GM19193 (cell line): ENCODE results near the gene RPTOR.

Experiments used
- POLR2A ChIP-seq: IDR thresholded peaks from 4 replicates; pipeline ENCODE4 v1.6.1; 2011; ENCODE audit not compliant: insufficient read depth, insufficient read length; ENCODE audit errors: extremely low read depth

RPTOR gene

GRCh38 chr17:80819422-80820164 is 275.0 kb downstream of the RPTOR start:
- no peak for TF ChIP-seq POLR2A

GRCh38 chr17:80820331-80820730 is 275.7 kb downstream of the RPTOR start:
- TF ChIP-seq POLR2A: no peak

- TF ChIP-seq POLR2A: no peak
Observed at GRCh38 chr17:80821546-80821945, 276.9 kb downstream of the RPTOR start.

DNA sequence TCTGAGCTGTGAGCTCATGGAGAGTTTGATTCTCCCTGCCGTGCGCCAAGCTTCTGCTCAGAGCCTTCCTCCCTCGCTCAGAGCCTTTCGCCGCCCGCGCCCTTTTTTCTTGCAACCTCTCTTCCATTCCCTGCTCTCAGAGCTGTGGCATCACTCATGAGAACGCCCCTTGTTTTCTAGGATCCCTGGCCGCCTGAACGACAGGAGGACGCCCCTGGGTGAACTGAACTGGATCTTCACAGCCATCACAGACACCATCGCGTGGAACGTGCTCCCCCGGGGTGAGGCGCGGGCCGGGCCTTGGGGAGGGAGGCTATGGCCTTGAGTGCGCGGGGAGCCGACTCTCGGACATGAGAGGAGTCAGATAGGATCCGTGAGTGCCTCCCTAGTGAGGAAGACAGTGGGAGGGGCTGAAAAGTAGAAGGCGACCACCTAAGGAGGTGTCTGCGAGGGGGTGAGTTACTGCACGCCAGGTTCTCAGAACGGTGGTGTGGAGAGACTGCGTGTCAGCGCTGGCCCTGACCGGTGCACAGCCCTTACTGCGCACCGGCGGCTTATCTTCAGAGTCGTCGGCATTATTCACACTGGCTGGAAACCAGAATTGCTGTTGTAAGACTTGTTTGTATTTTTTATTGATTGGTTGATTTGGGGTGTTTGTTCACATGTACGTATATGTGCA is 277.5 kb downstream of the RPTOR start:
- TF ChIP-seq POLR2A: no peak

DNA sequence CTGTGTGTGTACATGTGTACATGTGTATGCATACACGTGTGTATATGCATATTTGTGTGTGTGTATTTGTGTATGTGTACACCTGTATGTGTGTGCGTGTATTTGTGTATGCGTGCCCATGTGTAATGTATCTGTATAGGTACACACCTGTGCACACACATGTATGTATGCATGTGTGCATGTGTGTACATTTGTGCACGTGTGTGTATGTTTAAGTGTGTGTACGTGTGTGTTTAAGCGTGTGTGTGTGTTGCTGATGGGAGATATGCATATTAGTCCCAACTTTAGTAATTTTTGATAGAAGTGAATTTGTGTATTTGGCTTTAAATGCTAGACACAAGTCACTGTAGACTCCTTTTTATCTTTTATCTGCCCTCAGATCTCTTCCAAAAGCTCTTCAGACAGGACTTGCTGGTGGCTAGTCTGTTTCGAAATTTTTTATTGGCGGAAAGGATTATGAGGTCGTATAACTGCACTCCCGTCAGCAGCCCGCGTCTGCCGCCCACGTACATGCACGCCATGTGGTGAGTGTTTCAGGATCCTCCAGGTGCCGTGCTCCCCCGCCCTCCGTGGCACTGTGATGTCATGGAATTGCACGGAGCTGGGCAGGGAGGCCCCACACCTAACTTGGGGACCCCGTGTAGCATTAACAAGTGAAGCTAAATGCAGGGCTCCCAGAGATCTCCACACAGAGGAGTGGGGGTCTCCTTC is 278.2 kb downstream of the RPTOR start:
- TF ChIP-seq POLR2A: no peak

- TF ChIP-seq POLR2A: no peak
Observed at GRCh38 chr17:80824549-80825470, 280.2 kb downstream of the RPTOR start.

- no peak for TF ChIP-seq POLR2A
Observed at GRCh38 chr17:80825471-80826345, 281.1 kb downstream of the RPTOR start.

DNA sequence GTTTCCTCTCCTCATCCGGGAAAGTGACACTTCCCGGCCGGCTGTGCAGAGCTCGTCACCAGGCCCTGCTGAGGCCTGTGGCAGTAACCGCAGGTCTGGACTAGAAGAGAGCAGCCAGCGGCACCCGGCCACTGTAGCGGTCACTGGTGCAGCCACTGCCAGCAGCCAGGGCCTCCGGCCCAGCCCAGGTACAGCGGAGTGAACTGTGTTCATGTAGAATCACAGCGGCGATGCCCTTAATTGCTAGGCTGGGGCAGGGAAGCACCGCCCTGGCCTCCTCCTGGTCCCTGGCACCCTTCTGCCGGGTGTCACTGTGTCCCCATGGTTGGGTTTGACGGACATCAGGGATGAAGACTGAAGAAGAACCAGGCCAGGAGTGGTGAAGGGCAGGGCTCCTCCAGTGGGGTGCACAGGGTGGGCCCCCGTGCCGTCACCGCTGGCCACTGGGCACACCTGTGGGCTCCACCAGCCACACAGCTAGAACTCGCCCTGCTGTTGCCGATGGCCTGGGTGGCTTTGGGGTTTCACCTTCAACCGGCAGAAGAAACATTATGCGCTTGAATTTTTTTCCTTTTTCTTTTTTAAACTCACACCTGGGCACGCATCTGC is 281.8 kb downstream of the RPTOR start:
- TF ChIP-seq POLR2A: no peak

GRCh38 chr17:80826955-80827645 is 282.5 kb downstream of the RPTOR start:
- TF ChIP-seq POLR2A: no peak

DNA sequence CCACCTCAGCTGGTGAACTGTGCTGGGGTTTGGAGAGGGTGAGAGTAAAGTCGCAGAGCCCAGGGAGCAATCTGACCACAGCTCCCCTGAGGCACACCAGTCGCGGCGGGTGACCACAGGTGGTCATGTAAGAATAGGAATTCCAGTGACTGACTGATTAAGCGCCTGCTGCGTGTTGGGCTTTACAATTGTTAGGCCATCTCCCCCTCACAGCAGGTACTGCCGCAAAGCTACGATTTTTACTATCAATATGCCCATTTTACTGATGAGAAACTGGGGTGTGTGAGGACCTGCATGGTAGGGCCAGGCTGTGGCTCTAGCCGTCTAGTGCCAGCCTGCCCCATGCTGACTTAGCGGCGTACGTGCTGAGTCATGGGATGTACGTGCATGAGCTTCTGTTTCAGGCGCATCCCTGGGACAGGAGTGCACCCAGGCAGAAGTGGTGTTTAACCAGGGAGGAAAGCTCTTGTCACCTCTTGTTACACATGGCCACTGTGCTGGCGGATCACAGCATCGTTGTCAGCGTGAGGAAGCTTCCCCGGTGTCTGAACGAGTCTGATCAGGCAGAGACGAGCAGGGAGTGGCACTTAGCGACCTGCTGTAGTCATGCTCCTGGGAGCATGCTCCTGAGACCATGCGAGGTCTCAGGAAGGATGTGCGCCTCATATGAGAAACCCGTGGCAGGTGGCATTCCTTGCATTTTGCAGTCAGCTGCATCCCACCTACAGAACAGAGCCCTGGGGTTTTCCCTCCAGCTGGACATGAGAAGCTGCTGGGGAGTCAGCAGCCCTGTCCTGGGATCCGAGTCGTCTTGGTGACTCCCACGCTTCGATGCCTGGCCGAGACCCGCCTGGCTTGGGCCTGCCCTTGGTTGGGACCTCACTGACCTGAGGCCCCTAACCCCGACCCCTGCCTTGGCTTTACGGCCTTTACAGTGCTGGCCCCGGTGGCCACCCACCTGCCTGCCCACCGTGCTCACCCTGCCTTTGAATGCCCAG is 283.3 kb downstream of the RPTOR start:
- no peak for TF ChIP-seq POLR2A

- no peak for TF ChIP-seq POLR2A
Observed at GRCh38 chr17:80829166-80829813, 284.7 kb downstream of the RPTOR start.

DNA sequence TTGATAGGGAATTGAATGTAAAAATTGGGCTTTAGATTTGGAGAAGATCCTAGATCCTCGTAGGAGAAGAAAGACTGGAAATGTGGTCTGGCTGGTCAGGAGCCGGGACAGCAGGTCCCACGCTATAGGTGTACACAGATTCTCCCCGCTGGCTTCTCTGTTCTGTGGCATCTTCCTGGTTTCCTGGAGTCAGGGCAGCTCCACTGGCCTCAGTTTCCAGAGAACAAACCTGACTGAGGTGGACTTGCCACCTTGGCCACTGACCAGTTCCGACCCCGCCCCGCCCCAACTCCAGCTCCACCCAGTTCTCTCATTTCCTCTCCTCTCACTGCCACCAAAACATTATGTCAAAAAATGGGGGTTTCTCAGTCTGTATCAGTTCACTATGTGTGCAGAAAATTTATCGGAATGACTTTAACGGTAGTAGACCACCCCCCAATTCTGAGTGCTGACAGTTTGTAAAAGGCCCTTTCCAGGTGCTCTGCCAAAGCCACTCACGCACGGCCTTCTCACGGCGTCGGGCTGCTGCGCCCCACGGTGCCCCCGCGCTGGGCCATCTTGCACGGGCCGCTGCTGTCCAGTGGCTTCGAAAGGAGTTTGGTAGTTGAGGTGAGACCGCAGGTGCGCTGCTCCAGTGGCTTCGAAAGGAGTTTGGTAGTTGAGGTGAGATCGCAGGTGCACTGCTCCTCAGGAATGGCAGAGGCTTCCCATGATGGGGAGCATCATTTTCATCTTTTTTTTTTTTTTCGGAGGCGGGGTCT is 285.6 kb downstream of the RPTOR start:
- TF ChIP-seq POLR2A: no peak
